ENCODE measurements around the gene FER1L5.

FER1L5 gene

DNA sequence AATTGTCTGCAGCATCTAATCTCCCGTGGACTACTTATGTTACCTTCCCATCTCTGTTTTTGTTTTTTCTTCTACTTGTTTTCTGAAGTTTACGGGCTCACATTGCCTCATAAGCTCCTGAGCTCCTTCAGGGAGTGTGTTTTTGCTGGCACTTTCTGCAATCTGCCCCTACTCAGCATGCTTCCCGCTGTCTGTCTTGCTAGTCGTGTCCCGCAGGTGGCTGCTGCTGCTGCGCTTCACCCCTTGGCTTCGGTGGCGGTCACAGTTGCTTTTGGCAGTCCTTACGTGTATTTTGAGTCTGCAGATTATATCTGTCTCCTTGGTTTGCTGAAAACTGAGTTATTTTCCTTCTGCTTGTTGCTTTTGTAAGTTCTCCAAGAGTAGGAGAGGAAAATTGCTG, 37.3 kb downstream of the FER1L5 start:
- in situ Hi-C loops (cut with MboI; ENCODE audit: low sequenced_read_pairs) = no loop called here

DNA sequence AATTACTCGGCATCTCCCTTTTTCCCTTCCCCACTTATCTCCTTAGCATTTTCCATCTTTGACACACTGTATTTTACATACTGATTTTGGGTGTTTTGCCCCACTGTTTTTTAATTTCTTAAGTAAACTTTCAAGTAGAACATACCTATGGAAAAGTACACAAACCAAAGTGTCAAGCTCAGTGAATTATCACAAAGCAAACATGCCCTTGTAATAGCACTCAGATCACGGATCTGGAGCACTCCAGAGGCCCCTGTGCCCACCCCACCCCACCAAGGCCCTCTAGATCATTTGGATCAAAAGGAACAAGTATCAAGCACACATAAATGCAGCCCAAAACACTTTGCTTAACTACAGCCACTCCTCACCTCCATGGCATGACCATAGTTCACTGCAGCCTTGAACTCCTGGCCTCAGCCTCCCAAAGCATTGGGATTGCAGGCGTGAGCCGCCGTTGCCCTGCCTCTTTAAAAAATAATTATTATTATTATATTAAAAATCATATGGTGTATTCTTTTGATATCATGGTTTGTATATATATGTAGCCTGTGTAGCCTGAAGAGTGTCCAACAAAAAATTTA, 38.1 kb downstream of the FER1L5 start:
- in situ Hi-C loops (cut with MboI; ENCODE audit: low sequenced_read_pairs) = no loop called here

DNA sequence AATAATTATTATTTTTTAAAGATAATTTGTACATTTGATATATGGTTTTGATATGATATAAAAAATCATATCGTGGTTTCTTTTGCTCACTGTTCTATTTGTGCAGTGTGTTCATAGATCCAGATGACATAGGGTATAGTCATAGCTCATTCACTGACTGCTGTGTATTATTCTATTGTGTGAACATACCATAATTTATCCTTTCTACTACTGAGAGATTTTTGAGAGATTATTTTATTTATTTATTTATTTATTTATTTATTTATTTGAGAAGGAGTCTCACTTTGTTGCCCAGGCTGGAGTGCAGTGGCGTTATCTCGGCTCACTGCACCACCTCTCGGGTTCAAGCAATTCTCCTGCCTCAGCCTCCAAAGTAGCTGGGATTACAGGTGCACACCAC, 39.0 kb downstream of the FER1L5 start:
- in situ Hi-C loops (cut with MboI; ENCODE audit: low sequenced_read_pairs) = no loop called here

DNA sequence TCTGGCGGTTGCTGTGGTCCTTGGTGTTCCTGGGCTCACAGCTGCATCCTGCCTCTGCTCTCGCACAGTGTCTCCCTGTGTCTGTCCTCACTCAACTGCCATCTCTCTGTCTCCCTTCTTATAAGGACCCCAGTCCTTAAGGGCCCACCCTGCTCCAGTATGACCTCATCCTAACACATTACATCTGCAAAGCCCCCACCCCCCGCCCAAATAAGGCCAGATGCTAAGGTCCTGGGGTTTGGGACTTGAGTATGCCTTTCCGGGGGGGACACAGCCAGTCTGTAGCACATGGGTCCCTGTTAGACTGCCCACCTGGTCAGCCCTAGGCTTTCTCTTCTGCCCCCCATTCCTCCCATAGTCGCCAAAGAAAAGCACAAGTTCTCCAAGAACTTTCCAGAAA, 40.7 kb downstream of the FER1L5 start:
- in situ Hi-C loops (cut with MboI; ENCODE audit: low sequenced_read_pairs) = no loop called here

DNA sequence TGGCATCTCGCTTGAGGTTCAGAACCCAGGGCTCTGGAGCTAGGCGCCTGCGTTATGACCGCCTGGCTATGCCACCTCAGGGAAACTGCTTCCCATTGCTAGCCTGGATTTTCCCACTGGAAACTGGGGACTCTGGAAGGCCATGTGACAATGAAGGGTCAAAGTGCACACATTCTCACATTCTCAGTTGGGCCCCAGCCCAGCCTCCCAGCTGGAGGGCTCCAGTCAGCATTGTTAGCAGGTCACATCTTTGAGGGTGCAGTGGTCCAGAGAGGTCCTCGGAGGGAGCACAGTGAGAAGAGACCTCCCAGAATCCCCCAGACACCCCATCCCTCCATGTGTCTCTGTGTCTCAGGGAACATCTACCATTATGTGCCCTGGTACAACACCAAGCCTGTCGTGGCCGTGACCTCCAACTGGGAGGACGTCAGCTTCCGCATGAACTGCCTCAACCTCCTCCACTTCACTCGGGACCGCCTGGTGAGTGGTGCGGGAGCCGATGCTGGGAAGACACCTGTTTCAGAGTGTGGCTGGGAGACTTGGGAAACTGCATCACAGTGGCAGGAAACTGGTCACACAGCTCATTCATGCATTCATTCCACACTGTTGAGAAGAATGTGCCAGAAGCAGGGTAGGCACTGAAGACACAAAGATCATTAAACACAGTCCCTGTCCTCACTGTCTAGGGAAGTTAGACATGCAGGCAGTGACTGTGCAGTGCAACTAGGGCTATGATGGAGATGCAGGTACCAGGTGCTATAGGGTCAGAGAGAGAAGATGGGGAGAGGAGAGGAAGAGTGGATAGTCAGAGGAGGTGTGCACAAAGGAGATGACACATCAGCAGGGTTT, 41.6 kb downstream of the FER1L5 start:
- in situ Hi-C loops (cut with MboI; ENCODE audit: low sequenced_read_pairs) = no loop called here

DNA sequence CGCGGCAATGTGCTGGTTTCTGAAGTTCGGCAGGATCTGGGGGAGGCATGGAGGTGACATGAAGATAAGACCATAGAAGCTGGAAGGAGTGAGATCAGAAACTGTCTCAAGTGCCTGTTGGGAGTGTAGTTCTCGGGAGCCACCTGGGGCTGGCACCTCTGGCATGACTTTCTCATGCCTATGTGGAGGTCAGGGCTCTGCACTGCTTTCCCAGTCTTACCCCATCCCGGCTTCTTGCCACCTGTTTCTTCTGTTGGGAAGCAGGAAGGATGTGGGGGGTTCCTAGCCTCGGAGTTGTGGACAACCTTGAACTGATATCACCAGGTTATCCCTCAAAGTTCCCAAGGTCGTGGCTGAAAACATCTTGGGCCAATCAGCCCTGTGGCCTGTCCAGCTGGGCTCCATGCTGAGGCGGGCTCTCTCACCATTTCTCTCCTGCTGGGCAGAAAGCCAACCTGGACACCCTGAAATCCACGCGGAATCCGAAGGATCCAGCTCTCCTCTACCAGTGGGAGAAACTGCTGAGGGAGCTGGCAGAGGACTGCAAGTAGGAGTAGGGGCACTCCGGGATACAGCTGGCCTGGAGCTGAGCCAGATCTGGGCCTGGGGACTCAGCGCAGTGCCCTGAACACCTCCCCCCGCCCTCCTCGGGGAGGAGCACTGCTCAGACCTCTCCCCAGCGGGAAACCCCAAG, 42.5 kb downstream of the FER1L5 start:
- in situ Hi-C loops (cut with MboI; ENCODE audit: low sequenced_read_pairs) = no loop called here

DNA sequence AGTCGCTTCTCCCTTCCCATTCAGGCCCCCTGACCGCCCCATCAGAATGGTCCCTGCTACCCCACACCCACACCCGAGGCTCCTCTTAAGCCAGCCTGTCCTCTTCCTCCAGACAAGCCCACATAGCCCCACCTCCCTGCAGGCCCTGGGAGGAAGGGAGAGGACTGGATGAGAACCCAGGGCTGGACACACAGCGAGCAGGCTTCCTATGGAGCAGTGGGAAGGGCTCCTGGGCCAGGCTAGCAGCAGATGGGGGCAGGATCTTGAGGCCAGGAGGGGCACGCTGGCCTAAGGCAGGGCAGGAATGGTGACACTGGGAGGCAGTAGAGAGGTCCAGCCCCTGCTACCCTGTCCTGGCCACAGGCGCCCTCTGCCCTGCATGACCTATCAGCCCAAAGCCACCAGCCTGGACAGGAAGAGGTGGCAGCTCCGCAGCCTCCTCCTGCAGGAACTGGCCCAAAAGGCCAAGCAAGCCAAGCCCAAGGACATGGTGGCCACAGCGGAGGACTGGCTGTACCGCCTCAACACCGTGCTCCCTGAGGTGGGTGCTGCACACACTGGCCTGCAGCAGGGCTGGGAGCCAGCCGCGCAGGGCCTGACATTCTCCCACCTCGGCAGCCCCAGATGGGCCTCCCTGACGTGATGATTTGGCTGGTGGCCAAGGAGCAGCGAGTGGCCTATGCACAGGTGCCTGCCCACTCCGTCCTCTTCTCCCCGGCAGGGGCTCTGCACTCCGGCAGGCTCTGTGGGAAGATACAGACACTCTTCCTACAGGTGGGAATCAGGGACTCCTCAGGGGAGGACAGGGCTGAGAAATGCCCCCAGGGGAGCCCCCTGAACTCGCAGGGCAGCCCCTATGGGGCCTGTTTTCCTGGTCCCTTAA, 43.3 kb downstream of the FER1L5 start:
- in situ Hi-C loops (cut with MboI; ENCODE audit: low sequenced_read_pairs) = no loop called here

DNA sequence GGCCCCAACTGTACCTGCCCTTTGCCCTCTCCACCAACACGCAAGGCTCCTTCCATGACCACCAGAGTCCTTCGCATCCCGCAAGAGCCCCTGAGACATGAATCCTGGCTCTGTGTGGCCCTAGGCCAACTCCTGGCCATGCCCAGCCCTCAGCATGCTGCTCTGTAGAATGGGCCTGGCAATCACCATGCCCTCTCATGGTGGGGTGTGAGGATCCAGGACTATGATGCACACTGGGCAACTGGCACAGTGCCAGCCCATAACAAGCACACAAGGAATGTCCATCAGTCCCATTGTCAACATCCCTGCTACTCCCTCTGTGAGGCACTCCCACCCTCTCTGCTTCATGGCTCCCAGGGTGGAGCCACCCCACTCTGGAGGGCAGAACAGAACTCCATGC, 44.7 kb downstream of the FER1L5 start:
- in situ Hi-C loops (cut with MboI; ENCODE audit: low sequenced_read_pairs) = no loop called here

DNA sequence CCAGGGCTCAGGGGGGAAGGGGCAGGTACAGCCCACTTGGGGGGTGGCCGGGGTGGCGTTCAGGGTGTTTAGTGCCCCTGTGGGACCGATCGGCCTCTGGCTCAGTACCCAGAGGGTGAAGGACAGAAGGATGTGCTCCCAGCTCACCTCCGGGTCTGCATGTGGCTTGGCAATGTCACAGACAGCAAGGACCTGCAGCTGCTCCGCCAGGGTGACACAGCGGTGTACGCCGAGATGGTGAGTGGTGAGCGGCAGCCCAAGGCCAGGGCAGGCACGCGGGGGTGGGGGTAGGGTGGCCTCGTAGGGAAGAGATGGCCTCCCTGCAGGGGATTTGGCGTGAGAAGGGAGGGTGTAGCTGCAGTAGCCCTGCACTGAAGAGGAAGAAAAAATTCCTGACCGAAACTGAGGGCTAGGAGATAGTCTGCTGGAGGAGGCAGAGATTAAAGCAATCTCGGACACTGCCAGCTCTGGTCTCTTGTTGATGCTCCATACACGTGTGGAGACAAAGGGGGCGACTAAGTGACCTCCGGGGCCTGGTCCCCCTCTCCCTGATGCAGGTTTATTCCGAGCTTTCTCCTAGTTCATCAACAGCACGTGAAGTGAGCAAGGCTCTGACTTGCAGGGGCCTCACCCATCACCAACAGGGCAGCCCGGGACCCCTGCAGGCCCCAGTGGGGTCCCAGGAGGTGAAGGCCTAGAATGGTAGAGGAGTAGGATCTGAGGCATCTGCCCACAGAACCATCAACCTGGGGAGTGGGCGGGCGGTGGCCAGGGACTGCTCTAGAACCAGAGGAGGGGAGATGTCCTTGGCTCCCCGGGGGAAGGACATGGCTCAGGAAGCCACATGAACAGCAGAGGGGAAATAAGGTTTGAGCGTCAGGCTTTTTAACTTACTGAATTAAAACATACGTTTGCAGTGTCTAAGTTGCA, 45.4 kb downstream of the FER1L5 start:
- in situ Hi-C loops (cut with MboI; ENCODE audit: low sequenced_read_pairs) = no loop called here

DNA sequence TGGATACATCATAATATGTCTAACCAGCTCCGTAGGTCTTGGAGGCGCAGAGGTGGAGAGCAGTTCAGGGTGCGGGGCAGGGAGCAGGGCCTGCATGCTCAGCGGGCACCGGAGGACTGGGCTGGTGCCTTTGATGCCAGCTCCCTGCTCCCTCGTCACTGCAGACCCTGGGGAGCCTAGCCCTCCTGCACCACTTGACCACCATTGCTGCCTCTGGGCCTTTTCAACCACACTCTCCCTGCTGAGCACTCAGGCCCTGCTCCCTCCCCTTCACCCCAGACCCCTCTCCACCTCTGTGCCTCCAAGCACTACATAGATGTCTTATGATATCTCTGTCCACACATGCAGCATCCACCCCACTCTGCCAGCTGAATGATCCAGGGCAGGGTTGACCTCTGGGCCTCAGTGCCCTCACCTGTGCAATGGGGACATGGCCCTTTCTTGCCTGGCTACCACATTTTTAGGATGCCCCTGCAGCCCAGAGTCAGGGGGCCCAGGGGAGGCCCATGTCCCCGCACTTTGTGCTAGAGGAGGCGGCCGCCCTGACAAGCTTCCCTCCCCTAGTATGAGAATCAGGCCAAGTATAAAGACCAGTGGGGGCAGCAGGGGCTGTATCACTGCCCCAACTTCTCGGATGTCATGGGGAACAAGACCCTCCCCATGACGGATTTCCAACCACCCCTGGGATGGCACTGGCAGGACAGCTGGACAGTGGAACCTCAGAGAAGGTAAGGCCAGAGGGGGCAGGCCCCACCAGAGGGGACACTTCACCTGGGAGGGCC, 46.3 kb downstream of the FER1L5 start:
- in situ Hi-C loops (cut with MboI; ENCODE audit: low sequenced_read_pairs) = no loop called here

DNA sequence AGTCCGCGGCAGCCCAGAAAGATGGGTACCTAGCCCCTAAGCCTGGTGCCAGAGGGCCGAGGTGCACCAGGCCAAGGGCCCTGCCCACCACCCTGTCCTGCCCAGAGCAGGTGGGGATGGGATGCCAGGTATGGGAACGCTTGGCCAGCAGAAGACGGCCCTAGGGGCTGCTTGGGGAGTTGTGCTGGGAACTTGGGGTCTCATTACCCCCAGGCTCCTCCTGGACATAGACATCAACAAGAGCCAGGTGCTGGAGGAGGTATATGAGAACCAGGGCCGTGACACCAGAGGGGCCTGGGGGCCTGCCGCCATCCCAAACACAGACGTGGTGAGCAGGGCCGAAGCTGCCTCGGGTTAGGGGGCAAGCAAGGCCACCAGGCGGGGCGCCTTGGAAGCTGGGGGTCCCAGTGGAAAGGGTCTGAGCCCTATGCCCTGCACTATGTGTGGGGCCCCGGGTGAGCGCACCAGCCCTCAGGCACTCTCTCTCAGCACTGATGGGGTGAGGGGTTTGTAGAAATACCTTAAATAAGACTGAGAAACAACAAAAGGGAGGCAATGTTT, 46.9 kb downstream of the FER1L5 start:
- in situ Hi-C loops (cut with MboI; ENCODE audit: low sequenced_read_pairs) = no loop called here

DNA sequence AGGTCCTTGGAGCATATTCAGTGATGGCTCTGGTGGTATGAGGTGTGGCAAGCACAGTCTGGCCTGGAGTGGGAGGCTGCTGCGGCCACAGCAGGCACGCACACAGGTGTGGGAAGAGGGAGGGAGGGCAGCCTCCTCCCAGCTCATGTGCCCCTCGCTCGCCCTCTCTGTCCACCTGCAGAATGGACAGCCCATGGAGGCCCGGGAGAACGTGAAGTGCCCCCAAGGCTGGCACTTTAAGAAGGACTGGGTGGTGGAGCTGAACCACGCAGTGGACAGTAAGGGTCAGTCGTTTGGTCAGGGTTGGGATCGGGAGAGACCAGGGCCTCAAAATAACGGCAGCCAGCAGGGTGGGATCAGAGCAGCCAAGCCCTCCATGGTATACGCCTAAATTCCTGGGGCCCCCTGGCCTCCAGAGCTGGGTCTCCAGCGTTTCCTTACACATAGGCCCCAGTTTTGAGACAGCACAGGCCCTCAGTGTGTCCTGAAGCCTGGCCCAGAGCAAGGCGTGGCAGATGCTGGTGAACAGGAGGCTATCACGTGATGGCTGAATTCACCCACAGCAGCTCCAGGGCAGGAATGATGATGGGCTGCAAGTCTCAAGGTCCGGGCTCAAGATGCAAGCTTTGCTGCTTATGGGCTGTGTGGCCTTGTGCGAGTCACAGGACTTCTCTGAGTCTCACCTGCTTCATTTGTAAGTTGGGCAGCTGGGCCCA, 47.9 kb downstream of the FER1L5 start:
- in situ Hi-C loops (cut with MboI; ENCODE audit: low sequenced_read_pairs) = no loop called here

DNA sequence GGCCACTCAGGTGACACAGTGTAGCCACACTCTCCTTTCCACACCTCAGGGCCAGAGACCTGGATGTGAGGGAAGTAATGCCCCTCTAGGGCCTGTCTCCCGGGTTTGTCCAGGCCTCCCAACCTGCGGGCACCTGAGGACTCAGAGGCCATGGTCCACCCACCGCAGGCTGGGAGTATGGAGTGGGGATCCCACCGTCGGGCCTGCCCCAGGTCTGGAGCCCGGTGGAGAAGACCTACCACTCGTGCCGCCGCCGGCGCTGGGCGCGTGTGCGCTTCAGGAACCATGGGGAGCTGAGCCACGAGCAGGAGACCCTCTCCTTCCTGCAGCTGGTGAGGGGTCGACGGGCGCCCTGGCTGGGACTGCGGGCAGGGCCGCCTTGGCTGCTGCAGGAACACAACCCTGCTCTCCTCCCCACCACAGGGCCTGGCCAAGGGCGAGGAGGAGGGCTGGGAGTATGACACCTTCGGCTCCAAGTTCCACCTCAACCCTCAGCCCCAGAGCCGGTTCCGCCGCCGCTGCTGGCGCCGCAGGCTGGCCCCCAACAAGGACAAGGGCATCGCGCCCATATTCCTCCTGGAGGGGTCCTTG, 48.6 kb downstream of the FER1L5 start:
- in situ Hi-C loops (cut with MboI; ENCODE audit: low sequenced_read_pairs) = no loop called here

DNA sequence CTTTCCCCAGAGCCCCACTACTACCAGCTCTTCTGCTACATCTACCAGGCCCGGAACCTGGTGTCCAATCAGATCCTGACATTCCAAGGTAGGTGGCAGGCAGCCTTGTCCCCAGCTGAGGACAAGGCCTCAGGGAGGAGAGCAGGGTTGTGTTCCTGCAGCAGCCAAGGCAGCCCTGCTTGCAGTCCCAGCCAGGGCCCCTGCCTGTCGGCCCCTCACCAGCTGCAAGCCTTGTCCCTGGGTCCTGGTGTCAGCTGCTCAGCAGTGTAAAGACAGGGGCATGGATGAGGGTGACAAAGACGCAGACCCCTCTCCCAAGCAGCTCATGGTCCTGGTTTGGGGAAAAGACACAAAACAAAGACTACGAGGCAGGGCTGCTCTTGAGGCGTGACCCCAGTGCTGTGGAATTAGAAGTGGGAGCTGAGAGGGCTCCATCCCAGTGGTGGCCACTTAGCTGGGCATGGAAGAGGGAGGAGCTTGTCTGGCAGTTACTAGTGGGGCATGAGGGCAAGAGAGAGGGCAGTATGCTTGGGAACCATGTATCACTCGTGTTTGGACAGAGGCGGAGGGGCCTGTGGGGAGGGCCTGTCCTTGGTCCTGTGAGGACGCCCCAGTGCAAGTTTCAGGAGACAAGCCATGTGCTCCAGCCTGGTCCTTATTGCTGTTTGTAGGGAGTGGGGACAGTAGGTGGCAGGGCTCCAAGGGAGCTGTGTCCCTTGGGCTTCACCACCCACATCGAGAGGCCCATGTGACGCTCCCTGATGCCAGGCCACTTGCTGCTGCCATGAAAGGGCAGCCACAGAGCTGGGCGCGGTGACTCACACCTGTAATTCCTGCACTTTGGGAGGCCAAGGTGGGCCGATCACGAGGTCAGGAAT, 49.8 kb downstream of the FER1L5 start:
- in situ Hi-C loops (cut with MboI; ENCODE audit: low sequenced_read_pairs) = no loop called here

DNA sequence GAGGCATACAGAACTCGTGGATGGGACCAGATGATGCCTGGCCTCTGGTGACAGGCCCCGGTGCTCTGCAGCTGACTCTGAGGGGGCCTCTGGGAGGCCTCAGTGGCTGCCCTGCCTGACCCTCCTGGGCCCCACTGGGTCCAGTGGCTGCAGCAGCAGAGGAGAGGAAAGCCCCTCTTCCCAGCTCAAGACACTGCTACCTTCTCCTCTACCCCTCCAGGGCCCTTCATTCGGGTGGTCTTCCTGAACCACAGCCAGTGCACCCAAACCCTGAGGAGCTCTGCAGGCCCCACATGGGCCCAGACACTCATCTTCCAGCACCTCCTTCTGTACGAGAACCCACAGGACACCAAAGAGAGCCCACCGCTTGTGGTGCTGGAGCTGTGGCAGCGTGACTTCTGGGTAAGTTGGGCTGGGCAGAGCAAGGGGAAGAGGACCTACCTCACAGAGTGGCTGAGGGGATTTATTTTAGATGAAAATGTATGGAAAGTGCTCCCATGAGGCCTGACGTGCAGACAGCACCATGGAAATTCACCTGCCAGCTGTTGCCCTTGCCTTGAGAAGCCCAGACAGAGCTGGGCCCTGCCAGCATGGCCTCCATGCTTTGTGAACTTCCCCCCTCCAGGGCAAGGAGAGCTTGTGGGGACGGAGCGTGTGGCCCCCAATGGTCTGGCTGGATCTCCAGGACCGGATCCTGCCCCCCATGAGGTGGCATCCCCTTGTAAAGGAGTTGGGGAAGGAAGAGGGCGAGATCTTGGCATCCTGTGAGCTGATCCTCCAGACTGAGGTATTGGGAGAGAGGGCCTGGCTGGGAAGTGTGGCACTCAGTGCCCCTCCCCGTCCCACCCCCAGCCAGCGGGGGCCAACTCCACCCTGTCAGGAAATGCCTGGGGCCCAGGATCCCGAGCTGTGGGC, 51.0 kb downstream of the FER1L5 start:
- in situ Hi-C loops (cut with MboI; ENCODE audit: low sequenced_read_pairs) = no loop called here

DNA sequence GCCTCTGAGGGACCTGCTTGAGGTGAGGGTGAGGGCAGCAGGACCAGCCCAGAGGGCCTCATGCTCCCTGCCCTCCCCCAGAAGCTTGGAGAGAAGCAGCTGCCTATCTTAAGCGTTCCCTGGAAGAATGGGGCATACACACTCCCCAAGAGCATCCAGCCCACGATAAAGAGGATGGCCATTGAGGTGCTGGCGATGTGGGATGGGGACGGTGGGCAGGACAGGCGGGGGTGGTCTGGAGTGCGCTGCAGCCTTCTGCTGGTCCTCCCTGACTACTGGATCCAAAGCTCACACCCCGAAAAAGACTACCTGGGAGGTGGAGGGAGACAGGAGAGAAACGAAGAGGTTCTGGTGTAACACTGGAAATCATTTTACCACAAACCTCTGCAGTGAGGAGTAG, 51.7 kb downstream of the FER1L5 start:
- in situ Hi-C loops (cut with MboI; ENCODE audit: low sequenced_read_pairs) = no loop called here

Data from HL-60/S4 (cell line).